Sigmoid colon (tissue), 7 donors: ENCODE data around the gene GRIN2A. TPM values are rescaled to one million over a fixed set of nuclear protein-coding genes. Genes with fewer than 3 reads are reported as not detected.

Experiments
- DNase-seq: peaks from one replicate; pipeline ENCODE4 v3.0.0-alpha.2; 2019
- H3K27ac ChIP-seq, 4 donors: fragments of 200-600 bp; sonication (generic); one replicate each; pipeline ENCODE4 v1.5.1; 2016 to 2019; ENCODE audit warnings: mild to moderate bottlenecking in 1 of 4
- H3K27me3 ChIP-seq, 3 donors: fragments of 200-600 bp; sonication (generic); one replicate each; pipeline ENCODE4 v1.5.1; 2019; ENCODE audit warnings: mild to moderate bottlenecking in 1 of 3
- H3K36me3 ChIP-seq, 4 donors: fragments of 200-600 bp; sonication (generic); one replicate each; pipeline ENCODE4 v1.5.1; 2016 to 2019
- H3K4me1 ChIP-seq, 4 donors: fragments of 200-600 bp; sonication (generic); one replicate each; pipeline ENCODE4 v1.5.1; 2017 to 2019
- H3K4me3 ChIP-seq, 4 donors: fragments of 200-600 bp; sonication (generic); one replicate each; pipeline ENCODE4 v1.5.1; 2017 to 2019; ENCODE audit warnings: mild to moderate bottlenecking in 2 of 4, moderate library complexity in 1 of 4
- H3K9me3 ChIP-seq, 4 donors: fragments of 200-600 bp in 3 of 4; sonication (generic) in 3 of 4; one replicate each; pipeline versions ENCODE4 v1.5.1 to v1.6.1; 2013 to 2019
- CTCF ChIP-seq, 4 experiments: fragments of 450-650 bp in 3 of 4; fragments of 200-600 bp in 1 of 4; IDR thresholded peaks; one replicate each; pipeline ENCODE4 v1.5.1; 2016 to 2019; ENCODE audit warnings: antibody characterized with exemption in 4 of 4, mild to moderate bottlenecking in 3 of 4, moderate library complexity in 2 of 4
- EP300 ChIP-seq, 4 donors: sonication (generic); formaldehyde crosslinking; IDR thresholded peaks; one replicate each; pipeline ENCODE4 v1.6.1; 2017; ENCODE audit warnings: antibody characterized with exemption in 4 of 4
- POLR2A ChIP-seq, 2 donors: fragments of 450-650 bp; IDR thresholded peaks; one replicate each; pipeline ENCODE4 v1.6.1; 2016; ENCODE audit warnings: antibody characterized with exemption in 2 of 2, mild to moderate bottlenecking in 2 of 2, moderate library complexity in 2 of 2
- POLR2AphosphoS5 ChIP-seq, 4 donors: sonication (generic); formaldehyde crosslinking; IDR thresholded peaks; one replicate each; pipeline ENCODE4 v1.6.1; 2017; ENCODE audit warnings: antibody characterized with exemption in 4 of 4
- WGBS, 2 donors: extraction: QIAGEN DNeasy Blood & Tissue Kit; methylation state at CpG; one replicate each; pipeline ENCODE4 v1.1.7; 2013; 5-methylcytosine and 5-hydroxymethylcytosine counted together
- intact Hi-C: fragments of 100-400 bp; cut with DNase I; formaldehyde crosslinking; loops from one replicate; pipeline ENCODE4 v1.15.1; 2023
- polyA plus RNA-seq, 3 donors: library from polyadenylated mRNA; stranded (reverse); fragments of 200-250 nt; gene quantifications; one replicate each; pipeline ENCODE4 v1.2.3, GENCODE V29; 2013
- total RNA-seq, 4 donors: library from RNA; depleted of rRNA; stranded (reverse); fragments of >200 nt; gene quantifications; one replicate each; pipeline ENCODE4 v1.1.0, GENCODE V29; 2016
- donor health status: healthy with polysubstance abuse.
- donor health status: Bipolar disorder and iron deficiency.
- donor health status: healthy.

Gene GRIN2A
- total and polyA plus RNA-seq, 7 donors, result under 0.01 to 0.36 (median 0.09) TPM

DNA sequence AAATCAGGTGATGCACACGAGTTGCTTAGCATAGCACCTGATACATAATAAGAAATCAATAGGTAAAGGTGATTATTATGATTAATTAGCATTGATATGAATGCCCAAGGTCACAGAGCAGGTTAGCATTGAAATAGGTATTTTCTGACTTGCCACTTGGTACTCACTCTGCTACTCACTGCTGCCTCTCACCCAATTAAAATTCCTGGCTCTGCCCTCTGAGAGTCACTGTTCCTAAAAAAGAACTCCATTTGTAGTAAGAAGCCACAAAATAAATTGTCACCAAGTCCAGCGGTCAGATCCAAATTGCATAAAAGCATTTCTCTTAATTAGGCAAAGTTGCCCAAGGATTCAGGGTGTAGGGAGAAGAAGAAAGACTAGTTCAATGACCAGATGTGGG lies 8.9 kb upstream of the GRIN2A start:
- peaks cover 0 to 2% (median 0%) of the 10 kb centered on the region in 3 donors for H3K27me3 ChIP-seq
- intact Hi-C loops, result no loop called here
- no peak for DNase-seq
- 83 to 84% methylated on average over 2 of the region's 2 CpGs for WGBS, 2 donors
- H3K36me3 ChIP-seq, result no peaks in the 10 kb centered on the region
- H3K4me3 ChIP-seq, result no peak overlapping the region
- no peaks in the 10 kb centered on the region for H3K9me3 ChIP-seq
- no peak for TF ChIP-seq CTCF (IDR thresholded peaks at IDR 0.05)
- TF ChIP-seq POLR2A (IDR thresholded peaks at IDR 0.05), result no peak
- no peak for TF ChIP-seq EP300 (IDR thresholded peaks at IDR 0.05)
- TF ChIP-seq POLR2AphosphoS5 (IDR thresholded peaks at IDR 0.05), result no peak
- H3K4me1 ChIP-seq, result no peaks in the 10 kb centered on the region
- H3K27ac ChIP-seq, result no peak overlapping the region

DNA sequence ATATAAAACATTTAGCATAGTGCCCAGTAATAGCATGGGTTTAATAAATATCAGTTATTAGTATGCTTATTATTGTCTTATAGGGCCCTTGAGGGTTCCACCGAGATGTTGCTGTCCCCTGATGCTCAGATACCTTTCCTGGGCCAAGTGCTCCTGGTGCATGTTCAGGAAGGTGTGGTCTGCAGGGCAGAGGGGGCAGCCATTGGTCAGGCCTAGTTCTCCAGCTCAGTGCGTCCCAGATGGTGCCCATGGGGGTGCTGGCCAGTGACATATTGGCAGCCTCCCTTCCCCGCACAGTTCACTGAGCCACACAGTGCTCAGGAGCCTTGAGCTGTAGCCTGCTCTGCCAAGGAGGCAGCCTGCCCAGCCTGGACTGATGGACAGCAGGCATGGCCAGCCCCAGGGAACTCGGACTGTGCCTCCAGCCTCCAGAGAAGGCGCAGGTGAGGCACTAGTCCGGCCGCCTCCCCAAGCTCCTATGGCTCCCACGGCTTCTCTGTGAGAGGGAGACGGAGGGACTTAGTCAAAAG lies 7.7 kb upstream of the GRIN2A start:
- Histone ChIP-seq H3K4me3 (no peak overlapping the region), H3K9me3 (no peaks in the 10 kb centered on the region), H3K4me1 (no peaks in the 10 kb centered on the region), H3K36me3 (no peaks in the 10 kb centered on the region), H3K27ac (no peak overlapping the region), H3K27me3 (peaks cover 0 to 12% (median 0%) of the 10 kb centered on the region in 3 donors)
- no peak for DNase-seq
- 74 to 79% methylated on average over 9 of the region's 9 CpGs for WGBS, 2 donors
- intact Hi-C loops, result loop anchor here (10.0 kb wide), 1 partner anchor 1025 kb away; no protein-coding TSS in a partner anchor
- no peak for TF ChIP-seq POLR2A (IDR thresholded peaks at IDR 0.05)
- TF ChIP-seq CTCF (IDR thresholded peaks at IDR 0.05), result no peak
- no peak for TF ChIP-seq POLR2AphosphoS5 (IDR thresholded peaks at IDR 0.05)
- no peak for TF ChIP-seq EP300 (IDR thresholded peaks at IDR 0.05)

DNA sequence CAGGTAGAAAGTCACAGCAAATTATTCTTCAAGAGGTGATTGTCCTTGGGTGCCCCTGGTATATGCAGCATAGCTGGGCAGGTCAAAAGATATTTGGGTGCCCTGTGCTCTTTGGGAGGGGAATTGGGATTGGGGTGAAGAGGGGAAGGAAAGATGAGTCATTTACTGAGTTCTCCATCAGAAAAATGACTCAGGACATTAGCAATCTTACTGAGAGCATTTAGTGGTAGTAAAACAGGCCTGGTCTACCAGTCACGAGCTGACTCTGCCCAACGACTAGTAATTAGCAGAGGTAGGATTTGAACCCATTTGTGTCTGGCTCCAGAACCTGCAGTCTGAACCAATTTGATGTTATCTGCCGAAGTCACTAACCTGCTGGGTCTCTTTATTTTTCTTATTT lies 6.0 kb upstream of the GRIN2A start:
- TF ChIP-seq POLR2A (IDR thresholded peaks at IDR 0.05) (no peak), EP300 (IDR thresholded peaks at IDR 0.05) (no peak), CTCF (IDR thresholded peaks at IDR 0.05) (no peak)
- DNase-seq, result no peak
- H3K4me3 ChIP-seq, result no peak overlapping the region
- H3K27me3 ChIP-seq, result peaks cover 0 to 27% (median 0%) of the 10 kb centered on the region in 3 donors
- WGBS, 2 donors, result 30 to 32% methylated on average over 3 of the region's 3 CpGs
- intact Hi-C loops, result loop anchor here (10.0 kb wide), 1 partner anchor 1023 kb away; no protein-coding TSS in a partner anchor
- no peaks in the 10 kb centered on the region for H3K9me3 ChIP-seq
- H3K36me3 ChIP-seq, result no peaks in the 10 kb centered on the region
- H3K4me1 ChIP-seq, result peaks cover 0 to under 1% (median under 1%) of the 10 kb centered on the region in 4 donors
- no peak overlapping the region for H3K27ac ChIP-seq

DNA sequence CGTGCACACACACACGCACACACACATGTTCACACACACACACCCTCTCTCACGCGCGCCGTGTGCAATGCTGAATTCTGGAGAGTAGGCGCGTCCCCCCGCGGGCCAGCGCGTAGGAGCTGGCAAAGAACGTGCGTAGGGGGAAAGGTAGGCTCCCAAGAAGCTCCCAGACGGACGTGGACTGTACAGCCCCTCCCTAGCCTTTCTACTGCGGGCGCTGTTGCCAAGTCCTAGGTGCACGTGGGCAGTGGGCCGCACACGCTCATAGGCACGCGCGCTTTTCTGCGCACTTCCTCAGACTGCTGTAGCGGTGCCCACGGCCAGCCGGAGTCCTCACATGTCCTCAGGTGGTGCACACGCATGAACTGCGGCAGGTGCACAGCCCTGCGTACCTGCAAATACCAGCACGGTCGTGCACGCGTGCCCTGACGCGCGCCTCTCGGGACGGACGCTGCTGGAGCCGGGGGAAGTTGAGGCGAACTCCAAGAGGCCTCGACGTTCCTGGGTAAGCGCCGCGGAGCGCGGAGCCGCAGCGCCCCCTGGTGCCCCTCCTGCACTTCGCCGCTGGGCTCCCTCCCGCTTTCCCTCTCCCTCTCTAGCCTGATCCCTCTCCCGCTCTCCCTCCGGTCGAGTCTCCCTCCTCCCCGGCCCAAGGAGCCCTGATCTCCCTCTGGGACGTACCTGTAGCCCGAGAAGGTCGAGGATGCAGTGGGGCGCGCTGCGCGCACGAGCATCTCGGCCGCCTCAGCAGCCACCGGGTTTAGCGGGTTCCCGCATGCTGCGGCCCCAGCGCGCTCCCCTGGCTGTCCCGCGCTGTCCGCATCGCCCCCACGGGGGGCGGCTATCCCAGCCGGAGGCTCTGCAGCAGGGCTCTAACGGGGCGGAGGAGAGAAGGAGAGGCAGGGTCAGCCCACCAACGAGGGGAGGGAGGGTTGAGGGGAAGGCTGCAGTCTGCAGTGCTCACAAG lies 749 bp downstream of the GRIN2A start:
- Histone ChIP-seq H3K9me3 (no peaks in the 10 kb centered on the region), H3K4me1 (peaks cover 0 to 32% (median 29%) of the 10 kb centered on the region in 4 donors), H3K27ac (no peak overlapping the region), H3K4me3 (peak overlapping the region in 3 of 4 donors; percentile 24 to 40 (median 33)), H3K36me3 (no peaks in the 10 kb centered on the region), H3K27me3 (peaks cover 24 to 76% (median 32%) of the 10 kb centered on the region in 3 donors)
- TF ChIP-seq EP300 (IDR thresholded peaks at IDR 0.05) (no peak), CTCF (IDR thresholded peaks at IDR 0.05) (peak; percentile 69 to 95 (median 78))
- 3 to 5% methylated on average over 85 of the region's 85 CpGs for WGBS, 2 donors
- peak; percentile 75 for DNase-seq
- intact Hi-C loops, result loop anchor here (1.0 to 10.0 kb wide), 7 partner anchors 144 to 1044 kb away; no protein-coding TSS in a partner anchor
